Activated naive CD4-positive, alpha-beta T cell treated with Interleukin-2 at 50 U/mL for 16 hours (primary cell): Measurements from ENCODE around the gene TREH.
A peak's percentile ranks its signal among the peaks of the same experiment; 100 is the strongest.

Experiments
- DNase-seq: peaks from one replicate; pipeline ENCODE4 v3.0.0-alpha.2; 2020

The TREH gene

GRCh38 chr11:118663381-118663780 lies 16.1 kb downstream of the TREH start:
- DNase-seq, result no peak

DNA sequence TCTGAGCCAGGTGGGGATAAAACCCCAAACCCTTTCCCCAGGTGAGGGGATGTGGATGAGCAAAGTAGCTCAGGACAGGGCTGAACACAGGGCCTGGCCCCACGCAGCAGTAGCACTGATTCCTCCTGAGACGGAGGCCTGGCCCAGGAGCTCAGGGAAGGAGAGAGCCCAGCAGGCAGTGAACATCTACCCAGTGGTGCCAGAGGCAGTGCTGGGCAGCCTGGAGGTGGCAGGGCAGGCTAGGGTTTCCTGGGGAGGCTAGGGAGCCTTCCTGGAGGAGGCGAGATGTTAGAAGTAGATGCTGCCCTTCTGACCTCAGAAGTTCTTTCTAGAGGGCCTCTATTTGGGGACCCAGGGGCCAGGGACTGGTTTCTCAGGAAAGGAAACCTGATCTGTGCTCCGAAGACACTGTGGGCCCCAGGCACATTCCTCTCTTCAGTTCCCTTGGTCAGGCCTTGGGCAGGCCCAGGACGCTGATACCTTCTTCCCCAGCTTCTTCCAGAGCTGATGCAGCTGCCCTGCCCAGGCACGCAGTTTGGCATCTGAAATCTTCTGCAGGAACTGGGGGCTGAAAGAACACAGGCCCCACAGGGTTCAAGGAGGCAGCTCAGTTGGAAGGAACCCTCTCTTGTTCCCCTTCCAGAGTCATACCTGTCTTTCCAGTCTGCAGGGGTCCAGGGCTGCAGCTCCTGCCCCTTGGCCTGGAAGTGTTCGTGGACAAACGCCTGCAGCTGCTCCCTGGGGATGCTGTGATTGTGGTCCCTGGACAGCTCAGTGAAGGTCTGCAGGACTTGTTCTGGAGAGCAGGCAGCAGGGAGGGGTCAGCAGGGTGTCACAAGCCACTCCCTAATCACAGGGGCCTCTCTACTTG lies 16.8 kb downstream of the TREH start:
- no peak for DNase-seq

DNA sequence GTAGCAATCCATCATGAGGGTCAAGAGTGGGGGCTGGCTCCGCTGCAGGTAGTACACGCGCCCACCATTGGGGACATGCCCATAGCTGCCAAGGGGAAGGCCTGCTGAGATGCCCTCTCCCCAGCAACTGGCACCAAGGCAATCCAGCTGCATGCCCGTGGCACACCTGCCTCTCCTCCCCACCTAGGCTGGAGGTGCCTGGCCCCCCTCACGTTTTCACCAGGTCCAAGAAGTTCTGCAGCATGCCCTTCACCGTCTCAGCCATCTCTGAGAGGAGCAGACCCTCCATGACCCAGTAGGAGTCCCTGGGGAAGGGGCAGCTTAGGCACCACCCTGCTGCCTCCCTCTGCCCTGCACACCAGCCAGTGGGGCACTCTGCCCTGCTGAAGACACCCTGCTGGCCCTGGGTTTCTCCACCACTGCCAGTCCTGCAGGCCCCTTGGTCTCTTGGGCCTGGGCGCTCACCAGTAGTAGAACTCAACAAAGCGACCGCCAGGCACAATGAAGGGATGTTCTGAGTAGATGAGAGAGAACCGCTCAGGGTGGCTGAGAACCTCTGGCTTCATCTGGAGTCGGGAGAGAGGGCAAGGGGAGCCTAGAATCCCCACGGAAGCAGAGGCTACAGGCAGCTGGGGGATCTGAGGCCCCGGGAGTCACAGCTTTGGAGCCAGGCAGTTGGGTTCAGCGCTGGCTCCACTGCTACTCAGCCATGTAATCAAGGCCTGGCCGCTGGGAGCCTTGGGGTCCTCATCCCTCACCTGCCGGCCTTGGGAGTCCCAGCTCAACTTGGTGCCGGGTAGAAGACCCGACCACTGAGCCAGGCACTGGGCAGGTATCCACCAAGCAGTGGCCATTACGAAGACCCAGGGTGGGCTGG lies 17.8 kb downstream of the TREH start:
- no peak for DNase-seq

GRCh38 chr11:118660681-118661424 lies 18.6 kb downstream of the TREH start:
- DNase-seq, result no peak

GRCh38 chr11:118659953-118660680 lies 19.3 kb downstream of the TREH start:
- no peak for DNase-seq

GRCh38 chr11:118659314-118659952 lies 20.0 kb downstream of the TREH start:
- DNase-seq, result peak; percentile 88

DNA sequence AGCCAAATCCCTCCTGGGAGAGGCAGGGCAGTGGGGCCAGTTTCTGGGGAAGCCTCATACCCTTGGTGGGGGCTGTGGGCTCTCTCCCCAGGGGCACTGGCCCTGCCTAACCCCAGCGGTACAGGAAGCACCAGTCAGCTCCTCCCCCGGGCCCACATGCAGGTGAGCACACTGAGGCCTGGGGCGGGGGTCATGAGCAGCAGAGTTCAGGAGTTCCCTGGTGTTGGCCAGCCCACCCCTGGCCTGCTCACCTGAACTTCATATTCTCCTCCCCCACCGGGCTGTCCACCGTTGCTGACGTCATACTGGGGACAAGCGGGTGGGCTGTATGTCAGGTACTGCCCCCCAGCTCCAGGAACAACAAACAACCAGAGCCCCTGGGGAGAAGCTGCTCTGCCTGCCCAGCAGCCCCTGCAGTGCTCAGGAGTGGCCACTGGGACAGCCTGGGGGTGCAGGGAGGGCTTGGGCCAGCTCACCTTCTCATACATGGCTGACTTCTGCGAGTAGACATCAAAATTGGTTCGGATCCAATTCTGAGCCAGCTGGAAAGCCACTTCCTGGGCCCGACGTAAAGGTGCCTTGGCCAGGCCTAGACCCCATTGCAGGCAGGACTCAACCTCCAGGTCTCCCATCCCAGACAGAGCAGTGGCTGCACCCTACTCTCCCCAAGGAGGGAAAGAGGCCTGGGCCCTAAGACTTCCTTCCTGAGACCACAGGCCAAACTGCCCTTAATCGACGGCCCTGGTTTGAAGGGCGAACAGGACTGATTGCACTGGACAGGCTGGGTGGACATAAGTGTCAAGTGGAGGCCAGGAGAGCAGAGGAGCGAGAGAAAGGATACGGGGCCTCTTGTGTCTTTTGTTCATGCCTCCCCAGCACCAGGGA lies 20.8 kb downstream of the TREH start:
- DNase-seq, result no peak

- DNase-seq, result no peak
Observed at GRCh38 chr11:118657709-118658428, 21.6 kb downstream of the TREH start.

GRCh38 chr11:118657238-118657637 lies 22.2 kb downstream of the TREH start:
- DNase-seq, result no peak

GRCh38 chr11:118656563-118657165 lies 22.8 kb downstream of the TREH start:
- DNase-seq, result no peak

DNA sequence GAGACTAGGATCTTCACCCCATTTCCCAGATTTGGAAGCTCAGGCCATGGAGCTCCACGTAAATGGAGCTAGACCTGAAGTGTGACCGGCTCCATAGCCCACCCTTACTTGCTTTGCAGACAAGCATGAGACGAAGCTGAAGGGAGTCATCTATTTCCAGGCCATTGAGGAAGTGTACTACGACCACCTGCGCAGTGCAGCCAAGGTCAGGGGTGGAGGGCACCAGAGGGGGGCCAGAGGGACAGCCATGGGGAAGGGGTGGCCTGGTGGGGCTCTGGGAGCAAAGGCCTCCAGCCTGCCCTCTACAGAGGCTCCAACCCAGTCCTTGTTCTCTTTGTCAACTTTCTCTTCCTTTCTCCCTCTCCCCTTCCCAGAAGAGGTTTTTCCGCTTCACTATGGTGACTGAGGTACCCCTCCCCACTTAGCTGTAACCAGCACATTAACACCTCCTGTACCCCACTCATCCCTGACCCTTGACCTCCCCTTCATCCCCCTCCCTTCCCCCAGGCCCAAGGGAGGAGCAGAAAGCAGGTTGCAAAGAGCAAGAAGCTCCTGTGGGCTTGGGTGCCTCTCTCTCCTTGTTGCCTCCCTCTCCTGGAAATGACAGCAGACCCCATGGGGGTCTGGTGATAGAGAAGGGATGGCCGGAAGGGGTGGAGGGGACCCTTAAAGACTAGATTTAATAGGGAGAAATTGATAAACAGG lies 23.8 kb downstream of the TREH start:
- DNase-seq, result no peak

- no peak for DNase-seq
Observed at GRCh38 chr11:118653684-118654390, 25.6 kb downstream of the TREH start.

- no peak for DNase-seq
Observed at GRCh38 chr11:118652681-118653181, 26.7 kb downstream of the TREH start.

DNA sequence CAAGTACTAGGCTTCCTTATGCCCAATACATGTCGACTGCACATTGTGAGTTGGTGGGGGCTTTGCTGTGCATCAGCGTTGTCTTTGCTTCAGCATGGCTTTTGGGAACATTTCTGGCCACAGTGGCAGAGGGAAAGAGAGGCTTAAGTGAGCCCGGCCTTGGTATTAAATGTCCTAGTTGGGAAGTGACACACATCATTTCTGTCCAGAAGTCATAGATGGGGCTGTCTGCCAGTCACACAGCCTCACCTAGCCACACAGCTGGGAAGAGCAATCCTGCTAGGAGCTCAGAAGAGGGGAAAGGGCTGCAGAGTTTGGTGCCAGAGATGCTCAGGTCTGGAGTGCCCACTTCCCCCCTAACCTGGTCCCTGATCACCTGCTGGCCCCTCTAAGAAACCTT lies 27.6 kb downstream of the TREH start:
- DNase-seq, result no peak

DNA sequence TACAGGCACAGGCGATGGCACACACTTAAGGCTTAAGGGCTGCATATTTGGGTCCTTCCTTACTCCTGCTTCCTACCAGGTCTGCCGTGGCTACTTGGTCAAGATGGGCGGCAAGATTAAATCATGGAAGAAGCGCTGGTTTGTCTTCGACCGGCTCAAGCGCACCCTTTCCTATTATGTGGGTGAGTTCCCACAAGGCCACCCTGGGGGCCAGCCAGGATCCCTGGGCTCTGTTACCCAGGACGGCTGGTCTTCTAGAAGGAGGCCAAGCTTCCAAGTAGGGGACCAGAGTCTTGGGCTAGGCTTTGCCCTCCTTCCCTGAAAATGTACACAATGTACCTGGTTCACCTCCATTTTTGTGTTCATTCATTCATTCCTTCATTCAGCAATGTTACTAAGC lies 29.1 kb downstream of the TREH start:
- DNase-seq, result no peak

DNA sequence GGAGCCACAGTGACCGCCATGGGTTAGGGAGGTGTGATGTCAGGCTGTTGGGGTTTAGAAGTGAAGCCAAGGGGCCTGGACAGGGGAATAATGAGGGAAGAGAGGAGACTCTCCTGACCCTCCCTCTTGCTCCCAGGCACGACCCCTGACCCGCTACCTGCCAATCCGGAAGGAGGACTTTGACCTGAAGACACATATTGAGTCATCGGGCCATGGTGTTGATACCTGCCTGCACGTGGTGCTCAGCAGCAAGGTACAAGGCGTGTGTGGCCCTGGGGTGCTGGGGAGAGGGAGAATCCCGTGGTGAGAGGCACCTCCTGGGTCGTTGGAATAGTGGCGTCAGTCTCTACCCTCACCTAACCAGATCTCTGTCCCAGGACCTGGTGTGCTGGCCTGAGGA lies 29.5 kb downstream of the TREH start:
- DNase-seq, result no peak

- DNase-seq, result no peak
Observed at GRCh38 chr11:118648291-118648690, 31.2 kb downstream of the TREH start.

DNA sequence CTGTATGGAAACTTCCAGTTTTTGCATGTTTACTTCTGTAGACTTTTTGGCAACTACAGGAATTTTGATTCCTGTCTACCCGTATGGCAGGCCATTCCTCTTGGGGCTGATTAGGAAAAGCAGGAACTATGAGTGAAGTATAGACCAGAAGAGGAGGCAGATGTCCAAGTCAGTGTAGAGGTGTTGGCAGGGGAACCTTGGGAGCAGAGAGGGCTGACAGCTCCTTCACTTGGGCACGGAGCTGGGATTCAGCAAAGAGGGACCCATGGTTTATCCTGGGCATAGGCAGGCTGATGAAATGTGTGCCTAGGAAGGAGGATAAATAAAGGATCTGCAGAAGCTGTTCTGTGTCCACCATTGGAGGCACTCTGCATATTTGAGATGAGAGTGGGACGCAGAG lies 33.1 kb downstream of the TREH start:
- no peak for DNase-seq
